WTC11 (cell line): ENCODE data around the gene MRPL51. TPM values are rescaled to one million over a fixed set of nuclear protein-coding genes. Genes with fewer than 3 reads are reported as not detected.
A peak's percentile ranks its signal among the peaks of the same experiment; 100 is the strongest.

ENCODE experiments used
- ATAC-seq: fragments of 200-7000 bp; cut with Tn5 transposase; 2 replicates; pipeline ENCODE4 v1.10.0; 2021; ENCODE audit warnings: mild to moderate bottlenecking, moderate library complexity
- CTCF ChIA-PET: fragments of 300-600 bp; sonication (Branson Sonifier 250); formaldehyde crosslinking; loops from one replicate; lab custom pipeline; 2021; ENCODE audit warnings: antibody characterized with exemption; lab: Charles Lee
- POLR2A ChIA-PET: fragments of 350-600 bp; sonication (Branson Sonifier 250); formaldehyde crosslinking; loops from one replicate; lab custom pipeline; 2021; ENCODE audit warnings: antibody characterized with exemption; lab: Charles Lee
- DNase-seq: peaks from one replicate; pipeline ENCODE4 v3.0.0; 2021; ENCODE audit warnings: low spot score
- H3K27ac Mint-ChIP-seq: 2 replicates; pipeline ENCODE4 v1.8.0; 2021; ENCODE audit warnings: mixed read lengths
- H3K27me3 Mint-ChIP-seq: 2 replicates; pipeline ENCODE4 v1.8.0; 2021; ENCODE audit warnings: low read depth, mild to moderate bottlenecking, moderate library complexity, mixed read lengths
- H3K36me3 Mint-ChIP-seq: 2 replicates; pipeline ENCODE4 v1.8.0; 2021; ENCODE audit warnings: mixed read lengths
- H3K4me1 Mint-ChIP-seq: 2 replicates; pipeline ENCODE4 v1.8.0; 2022; ENCODE audit warnings: mixed read lengths
- H3K4me3 Mint-ChIP-seq: 2 replicates; pipeline ENCODE4 v1.8.0; 2021; ENCODE audit warnings: mild to moderate bottlenecking, moderate library complexity, mixed read lengths
- H3K9me3 Mint-ChIP-seq: 2 replicates; pipeline ENCODE4 v1.8.0; 2021; ENCODE audit warnings: mixed read lengths
- ATF1 ChIP-seq: sonication (generic); formaldehyde crosslinking; IDR thresholded peaks from 2 replicates; pipeline ENCODE4 v1.8.1; 2023; ENCODE audit warnings: mild to moderate bottlenecking, moderate library complexity, missing genetic modification reagents
- EMX1 ChIP-seq: fragments of 250-450 bp; sonication (Bioruptor Pico); IDR thresholded peaks from 2 replicates; pipeline ENCODE4 v1.8.0; 2021; ENCODE audit warnings: mild to moderate bottlenecking
- FOXK1 ChIP-seq: sonication (generic); formaldehyde crosslinking; IDR thresholded peaks from 2 replicates; pipeline ENCODE4 v1.8.0; 2022; ENCODE audit warnings: mild to moderate bottlenecking, moderate library complexity, missing genetic modification reagents
- HMGA2 ChIP-seq: fragments of 250-450 bp; sonication (Bioruptor Pico); IDR thresholded peaks from 2 replicates; pipeline ENCODE4 v1.4.0; 2021; ENCODE audit warnings: mild to moderate bottlenecking, moderate library complexity
- MXD4 ChIP-seq: fragments of 250-450 bp; sonication (Bioruptor Pico); IDR thresholded peaks from 2 replicates; pipeline ENCODE4 v1.8.0; 2021; ENCODE audit warnings: mild to moderate bottlenecking, moderate library complexity, borderline replicate concordance
- NFE2L1 ChIP-seq: sonication (generic); formaldehyde crosslinking; IDR thresholded peaks from 2 replicates; pipeline ENCODE4 v1.8.1; 2023; ENCODE audit warnings: missing genetic modification reagents
- NR1H2 ChIP-seq: sonication (generic); formaldehyde crosslinking; IDR thresholded peaks from 2 replicates; pipeline ENCODE4 v1.9.0; 2021; ENCODE audit warnings: mild to moderate bottlenecking, moderate library complexity, missing genetic modification reagents
- NR3C1 ChIP-seq: sonication (generic); formaldehyde crosslinking; conservative IDR thresholded peaks from 2 replicates; pipeline ENCODE4 v1.8.1; 2023; ENCODE audit warnings: low read depth, mild to moderate bottlenecking, missing genetic modification reagents
- OVOL2 ChIP-seq: fragments of 250-450 bp; sonication (Bioruptor Pico); IDR thresholded peaks from 2 replicates; pipeline ENCODE4 v1.9.0; 2021; ENCODE audit warnings: mild to moderate bottlenecking, borderline replicate concordance
- SMAD4 ChIP-seq: sonication (generic); formaldehyde crosslinking; IDR thresholded peaks from 2 replicates; pipeline ENCODE4 v1.8.0; 2022; ENCODE audit warnings: mild to moderate bottlenecking, missing genetic modification reagents
- TEAD1 ChIP-seq: sonication (generic); formaldehyde crosslinking; IDR thresholded peaks from 2 replicates; pipeline ENCODE4 v1.8.0; 2022; ENCODE audit warnings: mild to moderate bottlenecking, missing genetic modification reagents
- ZNF138 ChIP-seq: sonication (generic); formaldehyde crosslinking; conservative IDR thresholded peaks from 2 replicates; pipeline ENCODE4 v1.8.1; 2022; ENCODE audit warnings: mild to moderate bottlenecking, moderate library complexity, missing genetic modification reagents
- ZNF219 ChIP-seq: sonication (generic); formaldehyde crosslinking; IDR thresholded peaks from 2 replicates; pipeline ENCODE4 v1.8.0; 2023; ENCODE audit warnings: missing genetic modification reagents, mild to moderate bottlenecking, borderline replicate concordance
- ZNF423 ChIP-seq: fragments of 250-450 bp; sonication (Bioruptor Pico); IDR thresholded peaks from 2 replicates; pipeline ENCODE4 v2.1.2; 2022; ENCODE audit warnings: mild to moderate bottlenecking, moderate library complexity
- ZNF671 ChIP-seq: fragments of 250-450 bp; sonication (Bioruptor Pico); IDR thresholded peaks from 2 replicates; pipeline ENCODE4 v1.8.0; 2021; ENCODE audit warnings: mild to moderate bottlenecking
- total RNA-seq: library from RNA; stranded (reverse); gene quantifications from 3 replicates; pipeline ENCODE4 v1.2.3, GENCODE V29; 2021
- TF ChIP-seq, protein P1 (sequence below): sonication (generic); formaldehyde crosslinking; IDR thresholded peaks from 2 replicates; pipeline ENCODE4 v1.8.1; 2023; ENCODE audit warnings: mild to moderate bottlenecking, missing genetic modification reagents, moderate library complexity
- TF ChIP-seq, protein P2 (sequence below): sonication (generic); formaldehyde crosslinking; IDR thresholded peaks from 2 replicates; pipeline ENCODE4 v1.8.0; 2023; ENCODE audit warnings: mild to moderate bottlenecking, missing genetic modification reagents
- TF ChIP-seq, protein P3 (sequence below): fragments of 250-450 bp; sonication (Bioruptor Pico); IDR thresholded peaks from 2 replicates; pipeline ENCODE4 v1.9.0; 2021; ENCODE audit warnings: mild to moderate bottlenecking, borderline replicate concordance
- TF ChIP-seq, protein P4 (sequence below): fragments of 250-450 bp; sonication (Bioruptor Pico); conservative IDR thresholded peaks from 2 replicates; pipeline ENCODE4 v1.9.0; 2021; ENCODE audit warnings: mild to moderate bottlenecking
- TF ChIP-seq, protein P5 (sequence below): sonication (generic); formaldehyde crosslinking; IDR thresholded peaks from 2 replicates; pipeline ENCODE4 v1.8.1; 2023; ENCODE audit warnings: mild to moderate bottlenecking, missing genetic modification reagents, moderate library complexity
- TF ChIP-seq, protein P6 (sequence below): sonication (generic); formaldehyde crosslinking; IDR thresholded peaks from 2 replicates; pipeline ENCODE4 v1.8.1; 2022; ENCODE audit warnings: mild to moderate bottlenecking, moderate library complexity, missing genetic modification reagents
- TF ChIP-seq, protein P7 (sequence below): sonication (generic); formaldehyde crosslinking; IDR thresholded peaks from 2 replicates; pipeline ENCODE4 v1.8.1; 2023; ENCODE audit warnings: mild to moderate bottlenecking, missing genetic modification reagents

MRPL51 gene
- total RNA-seq, 1 experiment from 2014 or later = 290 TPM

DNA sequence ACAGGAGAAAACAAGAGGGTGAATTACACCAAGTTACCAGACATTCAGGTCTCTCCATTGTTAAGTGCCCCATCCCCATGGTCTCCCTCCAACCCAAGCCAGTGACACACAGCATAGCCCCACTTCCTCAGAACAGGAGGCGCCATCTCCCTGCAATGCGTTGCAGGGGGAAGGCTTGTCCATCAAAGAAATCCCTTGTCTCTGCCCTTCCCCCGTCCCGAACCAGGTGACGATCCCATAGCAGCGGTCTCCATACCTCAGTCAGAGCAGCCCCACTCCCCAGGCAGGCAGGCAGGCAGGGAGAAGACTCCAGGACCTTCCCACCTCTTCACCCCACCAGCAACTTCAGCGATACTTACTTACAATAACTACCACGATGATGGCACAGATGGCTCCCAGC is 28.5 kb downstream of the MRPL51 start:
- Mint-ChIP-seq H3K36me3 (peaks cover 61% of the 10 kb centered on the region), H3K4me1 (peaks cover 15% of the 10 kb centered on the region), H3K4me3 (no peak overlapping the region), H3K9me3 (no peaks in the 10 kb centered on the region), H3K27me3 (peaks cover 4% of the 10 kb centered on the region), H3K27ac (peak overlapping the region; percentile 39)
- no peak for TF ChIP-seq ZNF138 (CRISPR knock-in tag)
- TF ChIP-seq ZNF219 (CRISPR knock-in tag) = no peak
- TF ChIP-seq MXD4 (CRISPR knock-in tag) = no peak
- no peak for TF ChIP-seq ZNF671 (CRISPR knock-in tag)
- TF ChIP-seq, protein P1, sequence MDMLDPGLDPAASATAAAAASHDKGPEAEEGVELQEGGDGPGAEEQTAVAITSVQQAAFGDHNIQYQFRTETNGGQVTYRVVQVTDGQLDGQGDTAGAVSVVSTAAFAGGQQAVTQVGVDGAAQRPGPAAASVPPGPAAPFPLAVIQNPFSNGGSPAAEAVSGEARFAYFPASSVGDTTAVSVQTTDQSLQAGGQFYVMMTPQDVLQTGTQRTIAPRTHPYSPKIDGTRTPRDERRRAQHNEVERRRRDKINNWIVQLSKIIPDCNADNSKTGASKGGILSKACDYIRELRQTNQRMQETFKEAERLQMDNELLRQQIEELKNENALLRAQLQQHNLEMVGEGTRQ = no peak
- no peak for TF ChIP-seq SMAD4 (CRISPR knock-in tag)
- TF ChIP-seq TEAD1 (CRISPR knock-in tag) = no peak
- TF ChIP-seq, protein P2, sequence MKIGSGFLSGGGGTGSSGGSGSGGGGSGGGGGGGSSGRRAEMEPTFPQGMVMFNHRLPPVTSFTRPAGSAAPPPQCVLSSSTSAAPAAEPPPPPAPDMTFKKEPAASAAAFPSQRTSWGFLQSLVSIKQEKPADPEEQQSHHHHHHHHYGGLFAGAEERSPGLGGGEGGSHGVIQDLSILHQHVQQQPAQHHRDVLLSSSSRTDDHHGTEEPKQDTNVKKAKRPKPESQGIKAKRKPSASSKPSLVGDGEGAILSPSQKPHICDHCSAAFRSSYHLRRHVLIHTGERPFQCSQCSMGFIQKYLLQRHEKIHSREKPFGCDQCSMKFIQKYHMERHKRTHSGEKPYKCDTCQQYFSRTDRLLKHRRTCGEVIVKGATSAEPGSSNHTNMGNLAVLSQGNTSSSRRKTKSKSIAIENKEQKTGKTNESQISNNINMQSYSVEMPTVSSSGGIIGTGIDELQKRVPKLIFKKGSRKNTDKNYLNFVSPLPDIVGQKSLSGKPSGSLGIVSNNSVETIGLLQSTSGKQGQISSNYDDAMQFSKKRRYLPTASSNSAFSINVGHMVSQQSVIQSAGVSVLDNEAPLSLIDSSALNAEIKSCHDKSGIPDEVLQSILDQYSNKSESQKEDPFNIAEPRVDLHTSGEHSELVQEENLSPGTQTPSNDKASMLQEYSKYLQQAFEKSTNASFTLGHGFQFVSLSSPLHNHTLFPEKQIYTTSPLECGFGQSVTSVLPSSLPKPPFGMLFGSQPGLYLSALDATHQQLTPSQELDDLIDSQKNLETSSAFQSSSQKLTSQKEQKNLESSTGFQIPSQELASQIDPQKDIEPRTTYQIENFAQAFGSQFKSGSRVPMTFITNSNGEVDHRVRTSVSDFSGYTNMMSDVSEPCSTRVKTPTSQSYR (CRISPR knock-in tag) = no peak
- no peak for TF ChIP-seq ZNF423 (CRISPR knock-in tag)
- no peak for TF ChIP-seq EMX1 (CRISPR knock-in tag)
- CTCF ChIA-PET = interaction anchor here (0.9 to 3.2 kb wide), 15 partner anchors 13 to 380 kb away, joined by 3 to 77 read pairs (median 15); partner anchors contain the start of genes CD27, LTBR and TAPBPL
- ATAC-seq (no peak), DNase-seq (no peak)
- POLR2A ChIA-PET = interaction anchor here (0.6 to 1.2 kb wide), 3 partner anchors 30 to 103 kb away, joined by 3 to 4 read pairs (median 3); no protein-coding TSS in a partner anchor

DNA sequence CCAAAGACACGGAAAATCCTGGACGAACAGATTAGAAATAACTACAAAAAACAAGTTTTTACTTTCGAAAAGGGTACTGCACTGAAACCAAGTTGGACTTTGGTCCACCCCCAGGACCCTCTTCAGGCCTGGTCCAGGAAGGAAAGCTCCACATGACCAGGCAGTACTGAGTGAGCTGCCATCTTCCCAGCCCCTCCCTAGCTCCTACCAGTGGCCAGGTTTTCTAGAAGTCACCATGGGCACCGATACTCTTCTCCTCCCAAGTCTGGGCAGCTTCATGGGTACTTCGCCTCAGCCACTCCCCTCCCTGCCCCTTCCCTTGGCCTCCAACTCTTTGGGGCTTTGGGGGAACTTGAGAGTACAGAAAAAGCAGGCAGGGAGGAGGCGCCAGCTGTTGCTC is 29.2 kb downstream of the MRPL51 start:
- no peaks in the 10 kb centered on the region for H3K9me3 Mint-ChIP-seq
- POLR2A ChIA-PET = no interaction called here
- H3K27me3 Mint-ChIP-seq = no peaks in the 10 kb centered on the region
- peaks cover 61% of the 10 kb centered on the region for H3K36me3 Mint-ChIP-seq
- TF ChIP-seq ATF1 (CRISPR knock-in tag) (no peak), NFE2L1 (CRISPR knock-in tag) (no peak), NR3C1 (no peak), SMAD4 (CRISPR knock-in tag) (no peak), HMGA2 (CRISPR knock-in tag) (no peak), OVOL2 (no peak), FOXK1 (no peak), NR1H2 (CRISPR knock-in tag) (no peak), EMX1 (CRISPR knock-in tag) (no peak)
- TF ChIP-seq, protein P3, sequence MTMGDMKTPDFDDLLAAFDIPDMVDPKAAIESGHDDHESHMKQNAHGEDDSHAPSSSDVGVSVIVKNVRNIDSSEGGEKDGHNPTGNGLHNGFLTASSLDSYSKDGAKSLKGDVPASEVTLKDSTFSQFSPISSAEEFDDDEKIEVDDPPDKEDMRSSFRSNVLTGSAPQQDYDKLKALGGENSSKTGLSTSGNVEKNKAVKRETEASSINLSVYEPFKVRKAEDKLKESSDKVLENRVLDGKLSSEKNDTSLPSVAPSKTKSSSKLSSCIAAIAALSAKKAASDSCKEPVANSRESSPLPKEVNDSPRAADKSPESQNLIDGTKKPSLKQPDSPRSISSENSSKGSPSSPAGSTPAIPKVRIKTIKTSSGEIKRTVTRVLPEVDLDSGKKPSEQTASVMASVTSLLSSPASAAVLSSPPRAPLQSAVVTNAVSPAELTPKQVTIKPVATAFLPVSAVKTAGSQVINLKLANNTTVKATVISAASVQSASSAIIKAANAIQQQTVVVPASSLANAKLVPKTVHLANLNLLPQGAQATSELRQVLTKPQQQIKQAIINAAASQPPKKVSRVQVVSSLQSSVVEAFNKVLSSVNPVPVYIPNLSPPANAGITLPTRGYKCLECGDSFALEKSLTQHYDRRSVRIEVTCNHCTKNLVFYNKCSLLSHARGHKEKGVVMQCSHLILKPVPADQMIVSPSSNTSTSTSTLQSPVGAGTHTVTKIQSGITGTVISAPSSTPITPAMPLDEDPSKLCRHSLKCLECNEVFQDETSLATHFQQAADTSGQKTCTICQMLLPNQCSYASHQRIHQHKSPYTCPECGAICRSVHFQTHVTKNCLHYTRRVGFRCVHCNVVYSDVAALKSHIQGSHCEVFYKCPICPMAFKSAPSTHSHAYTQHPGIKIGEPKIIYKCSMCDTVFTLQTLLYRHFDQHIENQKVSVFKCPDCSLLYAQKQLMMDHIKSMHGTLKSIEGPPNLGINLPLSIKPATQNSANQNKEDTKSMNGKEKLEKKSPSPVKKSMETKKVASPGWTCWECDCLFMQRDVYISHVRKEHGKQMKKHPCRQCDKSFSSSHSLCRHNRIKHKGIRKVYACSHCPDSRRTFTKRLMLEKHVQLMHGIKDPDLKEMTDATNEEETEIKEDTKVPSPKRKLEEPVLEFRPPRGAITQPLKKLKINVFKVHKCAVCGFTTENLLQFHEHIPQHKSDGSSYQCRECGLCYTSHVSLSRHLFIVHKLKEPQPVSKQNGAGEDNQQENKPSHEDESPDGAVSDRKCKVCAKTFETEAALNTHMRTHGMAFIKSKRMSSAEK (CRISPR knock-in tag) = no peak
- TF ChIP-seq, protein P4, sequence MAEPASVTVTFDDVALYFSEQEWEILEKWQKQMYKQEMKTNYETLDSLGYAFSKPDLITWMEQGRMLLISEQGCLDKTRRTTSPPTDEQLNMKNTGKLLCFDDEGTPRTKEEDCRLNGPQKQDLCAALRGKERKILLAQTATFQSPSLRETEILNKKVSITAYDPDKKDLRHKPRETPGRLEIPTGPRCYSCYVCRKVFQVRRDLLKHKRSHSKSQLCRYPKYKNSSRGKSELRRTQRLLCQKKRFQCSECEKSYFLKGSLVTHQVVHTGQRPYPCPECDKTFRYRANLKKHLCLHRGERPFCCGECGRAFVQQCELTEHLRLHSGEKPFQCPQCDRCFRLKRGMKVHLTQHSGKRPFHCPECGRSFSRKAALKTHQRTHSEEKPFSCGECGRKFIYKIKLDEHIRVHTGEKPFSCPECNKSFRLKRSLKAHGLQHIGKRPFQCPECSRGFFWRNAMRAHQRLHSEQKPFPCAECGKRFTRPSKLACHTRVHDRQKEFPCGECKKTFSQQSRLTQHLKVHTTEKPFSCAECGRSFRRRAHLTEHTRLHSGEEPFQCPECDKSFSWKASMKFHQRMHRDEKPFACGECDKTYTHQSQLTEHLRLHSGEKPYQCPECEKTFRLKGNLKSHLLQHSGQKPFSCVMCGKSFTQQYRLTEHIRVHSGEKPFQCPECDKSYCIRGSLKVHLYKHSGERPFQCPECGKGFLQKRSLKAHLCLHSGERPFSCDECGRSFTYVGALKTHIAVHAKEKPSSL (CRISPR knock-in tag) = no peak
- TF ChIP-seq, protein P5, sequence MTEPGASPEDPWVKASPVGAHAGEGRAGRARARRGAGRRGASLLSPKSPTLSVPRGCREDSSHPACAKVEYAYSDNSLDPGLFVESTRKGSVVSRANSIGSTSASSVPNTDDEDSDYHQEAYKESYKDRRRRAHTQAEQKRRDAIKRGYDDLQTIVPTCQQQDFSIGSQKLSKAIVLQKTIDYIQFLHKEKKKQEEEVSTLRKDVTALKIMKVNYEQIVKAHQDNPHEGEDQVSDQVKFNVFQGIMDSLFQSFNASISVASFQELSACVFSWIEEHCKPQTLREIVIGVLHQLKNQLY (CRISPR knock-in tag) = no peak
- TF ChIP-seq, protein P6, sequence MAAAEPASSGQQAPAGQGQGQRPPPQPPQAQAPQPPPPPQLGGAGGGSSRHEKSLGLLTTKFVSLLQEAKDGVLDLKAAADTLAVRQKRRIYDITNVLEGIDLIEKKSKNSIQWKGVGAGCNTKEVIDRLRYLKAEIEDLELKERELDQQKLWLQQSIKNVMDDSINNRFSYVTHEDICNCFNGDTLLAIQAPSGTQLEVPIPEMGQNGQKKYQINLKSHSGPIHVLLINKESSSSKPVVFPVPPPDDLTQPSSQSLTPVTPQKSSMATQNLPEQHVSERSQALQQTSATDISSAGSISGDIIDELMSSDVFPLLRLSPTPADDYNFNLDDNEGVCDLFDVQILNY (CRISPR knock-in tag) = no peak
- TF ChIP-seq, protein P7, sequence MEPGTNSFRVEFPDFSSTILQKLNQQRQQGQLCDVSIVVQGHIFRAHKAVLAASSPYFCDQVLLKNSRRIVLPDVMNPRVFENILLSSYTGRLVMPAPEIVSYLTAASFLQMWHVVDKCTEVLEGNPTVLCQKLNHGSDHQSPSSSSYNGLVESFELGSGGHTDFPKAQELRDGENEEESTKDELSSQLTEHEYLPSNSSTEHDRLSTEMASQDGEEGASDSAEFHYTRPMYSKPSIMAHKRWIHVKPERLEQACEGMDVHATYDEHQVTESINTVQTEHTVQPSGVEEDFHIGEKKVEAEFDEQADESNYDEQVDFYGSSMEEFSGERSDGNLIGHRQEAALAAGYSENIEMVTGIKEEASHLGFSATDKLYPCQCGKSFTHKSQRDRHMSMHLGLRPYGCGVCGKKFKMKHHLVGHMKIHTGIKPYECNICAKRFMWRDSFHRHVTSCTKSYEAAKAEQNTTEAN (CRISPR knock-in tag) = no peak
- TF ChIP-seq, all 79 proteins: peak for 0
- Mint-ChIP-seq H3K27ac (no peak overlapping the region), H3K4me3 (no peak overlapping the region), H3K4me1 (peaks cover 9% of the 10 kb centered on the region; the same call in 1 of the 2 replicates)
- ATAC-seq (no peak), DNase-seq (peak; percentile 6)
- CTCF ChIA-PET = interaction anchor here (1.0 to 3.2 kb wide), 4 partner anchors 40 to 141 kb away, joined by 3 to 59 read pairs (median 4); no protein-coding TSS in a partner anchor
